Measurements from ENCODE around the gene IREB2. TPM values are rescaled to one million over a fixed set of nuclear protein-coding genes. Genes with fewer than 3 reads are reported as not detected.

The IREB2 gene
- total and polyA plus RNA-seq, 2 donors (not counting 3 experiments of a cell fraction or from before 2014, with no cell fraction given), result 12.7 to 51.4 TPM

- Histone ChIP-seq H3K36me3 (ENCODE audit: control insufficient read depth in 2 of 2, extremely low read depth in 1 of 2, insufficient read depth in 2 of 2, low read length in 2 of 2) (no peaks in the 10 kb centered on the region), H3K27ac (ENCODE audit: insufficient read depth, low read depth, low read length) (no peak overlapping the region), H4K20me1 (replicated peaks; ENCODE audit: control insufficient read depth, extremely low read depth, insufficient read depth, low read length) (peaks cover 7% of the 10 kb centered on the region), H3K9me3 (replicated peaks; ENCODE audit: control insufficient read depth, insufficient read depth, low read length) (no peaks in the 10 kb centered on the region), H3K79me2 (ENCODE audit: control insufficient read depth, insufficient read depth, low read length) (peaks cover 99% of the 10 kb centered on the region), H2AFZ (ENCODE audit: low read depth, low read length) (no peak overlapping the region), H3K4me3 (replicated peaks in 1 of 3; ENCODE audit: insufficient read depth in 1 of 3, low read depth in 1 of 3, low read length in 3 of 3) (no peak overlapping the region), H3K27me3 (ENCODE audit: control insufficient read depth in 2 of 2, insufficient read depth in 2 of 2, low read length in 2 of 2) (no peaks in the 10 kb centered on the region), H3K4me1 (ENCODE audit: control insufficient read depth, extremely low read depth, insufficient read depth, low read length) (peaks cover 5% of the 10 kb centered on the region), H3K9me1 (replicated peaks; ENCODE audit: control insufficient read depth, extremely low read depth, insufficient read depth, low read length) (no peaks in the 10 kb centered on the region), H3K9ac (replicated peaks; ENCODE audit: extremely low read depth, insufficient read depth, low read length) (no peak overlapping the region), H3K4me2 (ENCODE audit: insufficient read depth, low read length) (no peak overlapping the region)
- no peak for DNase-seq (ENCODE audit: low read depth, low spot score)
- intact Hi-C loops (cut with micrococcal nuclease), result no loop called here
- BruUV-seq (replicated peaks), result no TSS peak
- no peak for TF ChIP-seq GATA2 (IDR thresholded peaks at IDR 0.05; ENCODE audit: insufficient read depth, insufficient read length, low read depth, low read length)
- TF ChIP-seq POLR2A (IDR thresholded peaks at IDR 0.05; ENCODE audit: low read depth, low read length), result no peak
- TF ChIP-seq MYC (IDR thresholded peaks at IDR 0.05; ENCODE audit: low read depth, low read length), result no peak
- TF ChIP-seq FOS (IDR thresholded peaks at IDR 0.05; ENCODE audit: borderline replicate concordance, insufficient read depth, low read length), result no peak
- no peak for TF ChIP-seq POLR2AphosphoS5 (IDR thresholded peaks at IDR 0.05; ENCODE audit: insufficient read depth, low read depth, low read length)
- TF ChIP-seq CTCF (IDR thresholded peaks at IDR 0.05; ENCODE audit: extremely low read depth in 1 of 2, insufficient read depth in 1 of 2, low read depth in 1 of 2, low read length in 2 of 2), result no peak
- TF ChIP-seq, protein P1, sequence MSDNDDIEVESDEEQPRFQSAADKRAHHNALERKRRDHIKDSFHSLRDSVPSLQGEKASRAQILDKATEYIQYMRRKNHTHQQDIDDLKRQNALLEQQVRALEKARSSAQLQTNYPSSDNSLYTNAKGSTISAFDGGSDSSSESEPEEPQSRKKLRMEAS (IDR thresholded peaks at IDR 0.05; ENCODE audit: insufficient read depth, insufficient read length), result no peak
- no peak for TF ChIP-seq JUN (IDR thresholded peaks at IDR 0.05; ENCODE audit: borderline replicate concordance, insufficient read depth, insufficient read length, low read depth)
- TF ChIP-seq EZH2 (IDR thresholded peaks at IDR 0.05; ENCODE audit: borderline replicate concordance, low read depth, low read length, severe bottlenecking), result no peak
- dilution Hi-C loops (cut with MboI; ENCODE audit: extremely low pct_ligation_motif_present, low sequenced_read_pairs), result no loop called here
- ChIA-PET POLR2A (no interaction called here), CTCF (interaction anchor here (1.3 kb wide), 1 partner anchor 38 kb away, joined by 3 read pairs; no protein-coding TSS in a partner anchor)
- FAIRE-seq, result no peak
Observed at GRCh38 chr15:78455749-78456148, 17.7 kb downstream of the IREB2 start.

Measured in endothelial cell of umbilical vein (primary cell).